Measurements from ENCODE around the gene DLG5. TPM values are rescaled to one million over a fixed set of nuclear protein-coding genes. Genes with fewer than 3 reads are reported as not detected.

Gene DLG5
- total RNA-seq, 4 donors from 2014 or later = 117 to 196 (median 147) TPM

DNA sequence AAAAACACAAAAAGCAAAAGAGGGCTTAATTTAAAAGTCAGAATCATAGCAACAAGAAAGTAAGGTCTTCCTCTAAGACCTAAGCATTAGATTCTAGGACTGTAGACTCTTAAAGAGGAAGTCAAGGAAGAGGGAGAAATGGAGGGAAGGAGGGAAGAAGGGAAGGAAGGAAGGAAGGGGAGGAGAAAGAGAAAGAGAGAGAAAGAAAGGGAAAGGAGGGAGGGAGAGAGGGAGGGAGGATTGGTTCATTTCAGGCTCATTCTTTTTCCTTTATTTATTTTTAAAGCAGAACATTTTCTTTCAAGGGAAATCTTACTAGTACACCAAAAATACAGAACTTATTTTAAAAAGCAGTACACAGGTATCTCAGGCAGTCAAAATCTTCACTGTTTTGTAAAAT, 81.1 kb downstream of the DLG5 start:
- TF ChIP-seq POLR2AphosphoS5 (IDR thresholded peaks at IDR 0.05) (no peak), POLR2A (IDR thresholded peaks at IDR 0.05) (no peak), EP300 (IDR thresholded peaks at IDR 0.05) (no peak)
- TF ChIP-seq, protein P1, sequence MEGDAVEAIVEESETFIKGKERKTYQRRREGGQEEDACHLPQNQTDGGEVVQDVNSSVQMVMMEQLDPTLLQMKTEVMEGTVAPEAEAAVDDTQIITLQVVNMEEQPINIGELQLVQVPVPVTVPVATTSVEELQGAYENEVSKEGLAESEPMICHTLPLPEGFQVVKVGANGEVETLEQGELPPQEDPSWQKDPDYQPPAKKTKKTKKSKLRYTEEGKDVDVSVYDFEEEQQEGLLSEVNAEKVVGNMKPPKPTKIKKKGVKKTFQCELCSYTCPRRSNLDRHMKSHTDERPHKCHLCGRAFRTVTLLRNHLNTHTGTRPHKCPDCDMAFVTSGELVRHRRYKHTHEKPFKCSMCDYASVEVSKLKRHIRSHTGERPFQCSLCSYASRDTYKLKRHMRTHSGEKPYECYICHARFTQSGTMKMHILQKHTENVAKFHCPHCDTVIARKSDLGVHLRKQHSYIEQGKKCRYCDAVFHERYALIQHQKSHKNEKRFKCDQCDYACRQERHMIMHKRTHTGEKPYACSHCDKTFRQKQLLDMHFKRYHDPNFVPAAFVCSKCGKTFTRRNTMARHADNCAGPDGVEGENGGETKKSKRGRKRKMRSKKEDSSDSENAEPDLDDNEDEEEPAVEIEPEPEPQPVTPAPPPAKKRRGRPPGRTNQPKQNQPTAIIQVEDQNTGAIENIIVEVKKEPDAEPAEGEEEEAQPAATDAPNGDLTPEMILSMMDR (IDR thresholded peaks at IDR 0.05) = no peak
- Histone ChIP-seq H3K4me3 (no peak overlapping the region), H3K27ac (no peak overlapping the region), H3K27me3 (no peaks in the 10 kb centered on the region), H3K9me3 (no peaks in the 10 kb centered on the region), H3K4me1 (peaks cover 15% of the 10 kb centered on the region), H3K36me3 (peaks cover 47% of the 10 kb centered on the region)
- no peak for DNase-seq (ENCODE audit: low spot score in 2 of 2)

DNA sequence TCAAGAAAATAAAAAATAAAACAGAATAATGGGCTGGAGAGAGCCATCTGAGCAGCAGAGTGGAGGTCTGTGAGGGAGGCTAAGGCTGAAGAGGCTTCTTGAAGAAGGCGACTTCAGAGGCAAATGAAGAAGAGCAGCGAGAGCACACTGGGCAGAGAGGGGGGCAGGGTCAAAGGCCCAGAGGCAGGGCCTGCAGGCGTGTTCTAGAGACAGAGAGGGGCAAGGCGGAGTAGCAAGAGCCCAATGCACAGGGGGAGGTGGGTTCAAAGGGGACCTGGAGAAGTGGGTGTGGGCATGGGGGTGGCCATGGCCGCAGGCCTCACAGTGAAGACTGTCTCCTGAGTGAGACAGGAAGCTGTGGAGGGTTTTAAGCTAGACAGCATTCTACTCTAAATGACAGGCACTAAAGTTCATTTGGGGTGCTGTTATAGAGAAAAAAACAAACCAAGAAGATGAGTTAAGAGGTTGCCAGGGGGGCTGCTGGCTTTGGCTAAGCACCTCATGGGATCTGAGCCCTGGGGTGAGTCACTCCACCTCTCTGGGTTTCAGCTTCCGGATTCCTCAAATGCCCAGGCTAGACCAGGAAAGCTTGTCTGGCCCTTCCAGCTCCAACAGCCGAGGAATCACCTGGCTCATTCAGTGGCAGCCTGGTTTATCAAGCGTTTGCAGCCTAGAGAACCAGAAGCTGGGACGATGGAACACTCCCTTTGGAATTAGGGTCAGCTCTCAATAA, 81.7 kb downstream of the DLG5 start:
- Histone ChIP-seq H3K27ac (no peak overlapping the region), H3K36me3 (peaks cover 51% of the 10 kb centered on the region), H3K4me3 (no peak overlapping the region), H3K9me3 (no peaks in the 10 kb centered on the region), H3K4me1 (peaks cover 15% of the 10 kb centered on the region), H3K27me3 (no peaks in the 10 kb centered on the region)
- 65% methylated on average over 9 of the region's 9 CpGs for WGBS
- no peak for TF ChIP-seq POLR2A (IDR thresholded peaks at IDR 0.05)
- TF ChIP-seq POLR2AphosphoS5 (IDR thresholded peaks at IDR 0.05) = no peak
- TF ChIP-seq, protein P1 (IDR thresholded peaks at IDR 0.05) = no peak
- TF ChIP-seq EP300 (IDR thresholded peaks at IDR 0.05) = no peak
- DNase-seq (ENCODE audit: low spot score in 2 of 2) = no peak

DNA sequence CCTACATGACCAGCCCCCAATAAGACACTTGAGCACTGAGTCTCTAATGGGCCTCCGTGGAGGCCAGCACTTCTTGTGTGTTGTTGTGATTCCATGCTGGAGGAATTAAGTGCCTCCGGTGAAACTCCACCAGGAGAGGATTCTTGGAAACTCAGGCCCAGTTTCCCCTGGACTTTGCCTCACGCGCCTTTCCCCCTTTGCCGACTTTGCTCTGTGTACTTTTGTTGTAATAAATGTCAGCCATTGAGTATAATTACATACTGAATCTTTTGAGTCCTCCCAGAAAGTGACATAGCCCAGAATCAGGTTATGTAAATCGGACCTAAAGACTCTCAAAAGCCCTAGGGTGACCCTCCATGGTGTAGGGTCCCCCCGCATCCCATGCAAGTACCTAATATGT, 82.4 kb downstream of the DLG5 start:
- H3K4me1 ChIP-seq = peaks cover 15% of the 10 kb centered on the region
- no peak for DNase-seq (ENCODE audit: low spot score in 2 of 2)
- peaks cover 55% of the 10 kb centered on the region for H3K36me3 ChIP-seq
- 94% methylated on average over 7 of the region's 7 CpGs for WGBS
- no peaks in the 10 kb centered on the region for H3K9me3 ChIP-seq
- no peaks in the 10 kb centered on the region for H3K27me3 ChIP-seq
- H3K4me3 ChIP-seq = no peak overlapping the region
- TF ChIP-seq, protein P1 (IDR thresholded peaks at IDR 0.05) = no peak
- TF ChIP-seq POLR2A (IDR thresholded peaks at IDR 0.05) = no peak
- no peak for TF ChIP-seq EP300 (IDR thresholded peaks at IDR 0.05)
- TF ChIP-seq POLR2AphosphoS5 (IDR thresholded peaks at IDR 0.05) = no peak
- H3K27ac ChIP-seq = no peak overlapping the region

DNA sequence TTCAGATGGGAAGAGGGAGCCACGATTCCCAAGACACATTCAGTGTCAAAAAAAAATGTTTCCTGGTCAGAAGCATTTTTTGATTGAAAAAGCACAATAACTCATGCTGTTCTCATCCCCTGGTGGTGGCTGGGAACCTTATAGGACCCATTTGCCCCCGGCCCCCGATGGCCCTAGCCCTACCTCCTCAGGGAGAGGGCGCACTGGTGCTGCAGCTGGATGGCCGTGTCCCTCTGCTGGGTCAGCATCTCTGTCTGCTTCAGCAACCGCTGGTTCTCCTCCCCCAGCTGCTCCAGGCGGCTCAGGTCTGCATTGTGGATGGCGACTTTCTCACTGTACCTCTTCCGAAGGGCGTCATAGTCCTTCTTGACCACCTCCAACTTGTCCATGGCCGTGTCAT, 83.3 kb downstream of the DLG5 start:
- H3K4me1 ChIP-seq = peaks cover 15% of the 10 kb centered on the region
- H3K9me3 ChIP-seq = no peaks in the 10 kb centered on the region
- DNase-seq (ENCODE audit: low spot score in 2 of 2) = no peak
- 92% methylated on average over 11 of the region's 11 CpGs for WGBS
- peaks cover 64% of the 10 kb centered on the region for H3K36me3 ChIP-seq
- H3K4me3 ChIP-seq = no peak overlapping the region
- no peak for TF ChIP-seq POLR2AphosphoS5 (IDR thresholded peaks at IDR 0.05)
- no peak for TF ChIP-seq EP300 (IDR thresholded peaks at IDR 0.05)
- TF ChIP-seq POLR2A (IDR thresholded peaks at IDR 0.05) = no peak
- TF ChIP-seq, protein P1 (IDR thresholded peaks at IDR 0.05) = no peak
- no peak overlapping the region for H3K27ac ChIP-seq
- H3K27me3 ChIP-seq = no peaks in the 10 kb centered on the region

DNA sequence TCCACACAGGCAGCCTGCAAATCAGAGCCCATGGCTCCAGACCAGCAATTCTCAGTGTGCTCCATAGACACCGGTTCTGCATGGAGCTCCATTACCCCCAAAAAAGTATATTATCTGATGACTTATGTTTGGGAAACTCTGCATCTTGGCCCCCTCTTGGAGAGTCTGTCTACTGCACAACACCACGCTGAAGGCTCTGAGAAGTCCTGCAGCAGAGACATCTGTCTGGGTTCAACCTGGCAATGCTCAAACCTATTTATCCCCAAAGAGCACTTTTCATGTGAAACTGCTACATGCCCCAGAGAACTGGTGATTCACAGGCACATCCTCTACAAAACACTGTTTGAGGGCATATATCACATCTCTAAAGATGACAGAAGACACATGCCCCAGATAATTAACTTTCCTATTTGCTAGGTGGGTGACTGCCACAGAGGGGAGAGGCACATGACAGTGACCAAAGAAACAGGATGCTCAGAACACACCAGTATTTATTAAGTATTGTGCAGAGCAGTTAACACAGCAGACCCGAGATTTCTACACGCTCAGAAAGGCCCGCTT, 83.8 kb downstream of the DLG5 start:
- Histone ChIP-seq H3K4me3 (no peak overlapping the region), H3K4me1 (peaks cover 15% of the 10 kb centered on the region), H3K9me3 (no peaks in the 10 kb centered on the region), H3K27ac (no peak overlapping the region), H3K27me3 (no peaks in the 10 kb centered on the region), H3K36me3 (peaks cover 69% of the 10 kb centered on the region)
- no peak for DNase-seq (ENCODE audit: low spot score in 2 of 2)
- 92% methylated on average over 4 of the region's 5 CpGs for WGBS
- TF ChIP-seq, protein P1 (IDR thresholded peaks at IDR 0.05) = no peak
- TF ChIP-seq POLR2AphosphoS5 (IDR thresholded peaks at IDR 0.05) = no peak
- TF ChIP-seq POLR2A (IDR thresholded peaks at IDR 0.05) = no peak
- TF ChIP-seq EP300 (IDR thresholded peaks at IDR 0.05) = no peak

Measured in suprapubic skin (tissue), 4 donors.